Right atrium auricular region (tissue), 2 donors: ENCODE data around the gene EXOC7. TPM values are rescaled to one million over a fixed set of nuclear protein-coding genes. Genes with fewer than 3 reads are reported as not detected.

ENCODE experiments used
- DNase-seq: peaks from one replicate; pipeline ENCODE4 v3.0.0-alpha.2; 2019; ENCODE audit warnings: low spot score
- H3K27ac ChIP-seq, 2 donors: fragments of 200-600 bp; sonication (generic); 1 replicate in 1 of 2; 2 replicates in 1 of 2; pipeline ENCODE4 v1.5.1; 2016 to 2019
- H3K27me3 ChIP-seq, 2 donors: fragments of 200-600 bp; sonication (generic); one replicate each; pipeline versions ENCODE4 v1.5.1 to v1.6.0; 2017 to 2019
- H3K36me3 ChIP-seq: fragments of 200-600 bp; sonication (generic); one replicate; pipeline ENCODE4 v1.5.1; 2016
- H3K4me1 ChIP-seq, 2 donors: fragments of 200-600 bp; sonication (generic); one replicate each; pipeline versions ENCODE4 v1.5.1 to v1.6.0; 2017 to 2019
- H3K4me3 ChIP-seq, 2 donors: fragments of 200-600 bp; sonication (generic); 1 replicate in 1 of 2; 2 replicates in 1 of 2; pipeline ENCODE4 v1.5.1; 2017 to 2019; ENCODE audit warnings: mild to moderate bottlenecking in 1 of 2, moderate library complexity in 1 of 2
- H3K9me3 ChIP-seq, 2 donors: fragments of 200-600 bp; sonication (generic); one replicate each; pipeline ENCODE4 v1.5.1; 2019
- total RNA-seq, 2 donors: library from RNA; depleted of rRNA; stranded (reverse); fragments of >200 nt; gene quantifications; one replicate each; pipeline ENCODE4 v1.1.0, GENCODE V29; 2016
- TF ChIP-seq, protein P1 (sequence below), 2 donors: fragments of 200-600 bp; sonication (generic); IDR thresholded peaks; one replicate each; pipeline ENCODE4 v1.5.1; 2019; ENCODE audit warnings: antibody characterized with exemption in 2 of 2

Gene EXOC7
- total RNA-seq, 2 donors from 2014 or later = 56.0 to 65.3 TPM

DNA sequence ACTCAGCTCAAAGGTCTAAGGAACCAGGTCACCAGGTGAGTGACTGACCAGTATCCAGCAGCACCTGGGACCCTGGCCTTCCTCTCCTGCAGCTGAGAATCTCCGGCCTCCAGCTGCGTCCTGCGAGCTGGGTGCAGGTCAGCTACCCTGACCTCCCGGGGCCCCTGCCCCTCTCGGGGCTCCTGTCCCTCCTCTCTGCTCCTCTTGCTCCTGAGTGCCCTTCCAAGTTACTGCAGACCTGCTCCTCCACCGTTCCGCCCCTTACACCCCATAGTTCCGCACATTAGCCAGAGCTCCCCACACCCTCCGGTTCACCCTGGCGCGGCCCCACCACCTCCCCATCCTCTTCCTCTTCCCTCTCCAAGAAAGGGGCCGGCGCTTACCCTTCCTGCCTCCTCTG, 26.9 kb upstream of the EXOC7 start:
- DNase-seq = no peak
- TF ChIP-seq, protein P1, sequence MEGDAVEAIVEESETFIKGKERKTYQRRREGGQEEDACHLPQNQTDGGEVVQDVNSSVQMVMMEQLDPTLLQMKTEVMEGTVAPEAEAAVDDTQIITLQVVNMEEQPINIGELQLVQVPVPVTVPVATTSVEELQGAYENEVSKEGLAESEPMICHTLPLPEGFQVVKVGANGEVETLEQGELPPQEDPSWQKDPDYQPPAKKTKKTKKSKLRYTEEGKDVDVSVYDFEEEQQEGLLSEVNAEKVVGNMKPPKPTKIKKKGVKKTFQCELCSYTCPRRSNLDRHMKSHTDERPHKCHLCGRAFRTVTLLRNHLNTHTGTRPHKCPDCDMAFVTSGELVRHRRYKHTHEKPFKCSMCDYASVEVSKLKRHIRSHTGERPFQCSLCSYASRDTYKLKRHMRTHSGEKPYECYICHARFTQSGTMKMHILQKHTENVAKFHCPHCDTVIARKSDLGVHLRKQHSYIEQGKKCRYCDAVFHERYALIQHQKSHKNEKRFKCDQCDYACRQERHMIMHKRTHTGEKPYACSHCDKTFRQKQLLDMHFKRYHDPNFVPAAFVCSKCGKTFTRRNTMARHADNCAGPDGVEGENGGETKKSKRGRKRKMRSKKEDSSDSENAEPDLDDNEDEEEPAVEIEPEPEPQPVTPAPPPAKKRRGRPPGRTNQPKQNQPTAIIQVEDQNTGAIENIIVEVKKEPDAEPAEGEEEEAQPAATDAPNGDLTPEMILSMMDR (IDR thresholded peaks at IDR 0.05) = no peak
- Histone ChIP-seq H3K36me3 (no peaks in the 10 kb centered on the region), H3K4me3 (no peak overlapping the region), H3K4me1 (no peaks in the 10 kb centered on the region), H3K9me3 (no peaks in the 10 kb centered on the region), H3K27me3 (peaks cover 8% of the 10 kb centered on the region in 2 donors), H3K27ac (no peak overlapping the region)

DNA sequence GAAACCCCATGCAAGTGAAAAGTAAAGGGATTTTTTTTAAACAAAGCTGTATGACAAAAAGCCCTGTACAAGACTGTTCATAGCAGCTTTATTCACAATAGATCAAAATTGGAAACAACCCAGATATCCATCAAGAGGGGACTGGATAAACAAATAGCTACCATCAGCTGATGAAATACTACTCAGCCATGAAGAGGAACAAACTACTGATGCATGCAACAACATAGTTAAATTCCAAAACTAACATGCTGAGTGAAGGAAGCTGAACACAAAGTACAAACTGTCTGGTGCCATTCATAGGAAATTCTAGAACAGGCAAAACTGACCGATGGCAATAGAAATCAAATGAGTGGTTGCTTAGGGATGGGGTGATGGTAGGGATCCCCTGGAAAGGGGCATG, 22.3 kb upstream of the EXOC7 start:
- Histone ChIP-seq H3K4me1 (peaks cover 0 to 11% of the 10 kb centered on the region in 2 donors), H3K4me3 (no peak overlapping the region), H3K36me3 (no peaks in the 10 kb centered on the region), H3K9me3 (no peaks in the 10 kb centered on the region), H3K27ac (no peak overlapping the region), H3K27me3 (no peaks in the 10 kb centered on the region)
- TF ChIP-seq, protein P1 (IDR thresholded peaks at IDR 0.05) = no peak
- no peak for DNase-seq

DNA sequence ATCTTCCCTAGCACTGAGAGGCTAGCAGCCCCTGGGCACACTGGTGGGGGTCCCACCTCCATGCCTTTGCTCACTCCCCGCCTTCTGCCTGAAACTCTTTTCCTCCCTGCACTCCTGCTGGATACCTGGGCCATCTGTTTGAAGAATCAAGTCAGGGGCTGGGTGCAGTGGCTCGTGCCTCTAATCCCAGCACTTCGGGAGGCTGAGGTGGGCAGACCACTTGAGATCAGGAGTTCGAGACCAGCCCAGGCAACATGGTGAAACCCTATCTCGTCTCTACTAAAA, 21.7 kb upstream of the EXOC7 start:
- TF ChIP-seq, protein P1 (IDR thresholded peaks at IDR 0.05) = no peak
- Histone ChIP-seq H3K4me1 (peaks cover 0 to 11% of the 10 kb centered on the region in 2 donors), H3K36me3 (no peaks in the 10 kb centered on the region), H3K27me3 (no peaks in the 10 kb centered on the region), H3K9me3 (no peaks in the 10 kb centered on the region), H3K4me3 (no peak overlapping the region), H3K27ac (no peak overlapping the region)
- no peak for DNase-seq

DNA sequence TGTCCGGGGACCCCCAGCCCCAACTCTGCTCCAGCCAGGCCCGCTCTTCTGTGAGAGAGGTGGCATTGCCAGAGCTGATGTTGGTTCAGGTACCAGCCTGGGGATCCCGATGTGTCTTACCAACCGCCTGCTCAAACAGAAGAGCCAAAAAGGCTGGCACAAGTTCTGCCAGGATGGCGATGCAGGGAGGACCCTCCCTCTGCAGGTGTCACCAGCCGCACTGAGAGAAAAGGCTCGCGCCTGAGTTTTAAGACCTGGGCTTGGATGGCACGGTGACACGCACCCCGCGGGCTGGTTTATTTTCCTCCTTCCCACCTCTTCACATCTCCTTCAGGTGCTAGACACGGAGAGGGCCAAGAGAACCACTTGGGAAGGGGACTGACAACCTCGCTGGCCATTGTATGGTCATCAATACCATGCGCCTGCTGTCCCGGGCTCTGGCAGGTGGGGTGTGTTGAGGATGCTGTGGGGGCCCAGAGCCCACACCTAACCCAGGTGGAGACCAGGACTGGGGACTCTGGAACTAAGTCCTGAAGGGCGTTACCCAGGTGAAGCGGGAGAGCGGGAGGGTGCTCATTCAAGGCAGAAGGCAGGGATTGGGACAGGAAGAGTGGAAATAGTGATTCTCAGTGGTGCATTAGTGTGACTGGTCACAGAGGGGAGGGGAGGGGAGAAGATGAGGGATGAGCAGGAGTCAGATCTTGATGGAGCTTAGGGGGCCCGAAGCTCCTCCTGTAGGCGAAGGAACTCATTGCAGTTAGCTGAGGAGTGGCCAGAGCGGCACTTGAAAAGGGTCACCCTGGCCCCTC, 21.2 kb upstream of the EXOC7 start:
- Histone ChIP-seq H3K27me3 (no peaks in the 10 kb centered on the region), H3K4me1 (peaks cover 0 to 11% of the 10 kb centered on the region in 2 donors), H3K27ac (no peak overlapping the region), H3K9me3 (no peaks in the 10 kb centered on the region), H3K4me3 (no peak overlapping the region), H3K36me3 (no peaks in the 10 kb centered on the region)
- no peak for DNase-seq
- TF ChIP-seq, protein P1 (IDR thresholded peaks at IDR 0.05) = no peak

DNA sequence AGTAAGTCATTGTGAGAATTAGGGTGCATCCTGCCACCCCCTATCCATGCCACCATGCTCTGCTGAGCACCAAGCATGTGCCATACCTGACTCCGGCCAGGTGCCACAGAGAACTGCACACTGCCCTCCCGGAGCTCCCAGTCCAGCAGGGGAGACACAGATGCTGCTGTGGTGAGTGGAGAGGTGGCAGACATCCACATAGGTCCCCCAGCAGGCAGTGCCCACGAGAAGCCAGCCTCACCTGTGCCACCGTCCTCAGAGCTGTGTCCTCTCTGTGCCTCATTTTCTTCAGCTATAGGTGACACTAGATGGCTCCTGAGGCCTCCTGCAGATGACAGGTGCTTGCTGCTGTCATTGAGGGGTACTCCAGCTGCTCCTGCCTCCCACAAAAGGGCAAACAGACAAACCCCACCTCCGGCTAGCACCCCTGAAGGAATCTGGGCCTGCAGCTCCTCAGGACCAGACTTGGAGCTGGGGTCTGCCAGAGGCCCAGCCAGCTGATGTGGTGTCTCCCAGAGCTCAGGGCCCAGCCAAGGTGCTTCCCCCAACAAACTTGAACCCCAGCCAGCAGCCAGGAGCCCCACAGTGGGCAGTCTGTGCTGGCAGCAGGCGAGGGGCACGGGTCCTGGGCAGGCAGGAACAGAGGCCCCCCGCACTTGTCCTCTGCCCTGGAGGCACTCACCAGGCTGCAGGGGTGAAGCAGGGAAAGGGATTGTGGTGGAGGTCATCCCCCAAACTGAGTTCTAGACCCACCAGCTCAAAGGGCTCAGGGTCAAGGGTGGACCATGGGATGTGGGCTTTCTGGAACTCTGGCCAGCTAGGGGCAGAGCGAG, 20.4 kb upstream of the EXOC7 start:
- no peak for DNase-seq

More for the DNA sequence above, 20.4 kb upstream of the EXOC7 start:
- Histone ChIP-seq H3K27ac (no peak overlapping the region), H3K36me3 (no peaks in the 10 kb centered on the region), H3K9me3 (no peaks in the 10 kb centered on the region), H3K27me3 (no peaks in the 10 kb centered on the region), H3K4me1 (peaks cover 0 to 11% of the 10 kb centered on the region in 2 donors), H3K4me3 (no peak overlapping the region)
- TF ChIP-seq, protein P1 (IDR thresholded peaks at IDR 0.05) = no peak
